Measurements from ENCODE around the gene AGPAT1.

Gene AGPAT1

GRCh38 chr6:32168807-32169591 is 6.9 kb downstream of the AGPAT1 start:
- DNase-seq (ENCODE audit: low read depth) = no peak

GRCh38 chr6:32168350-32168749 is 7.5 kb downstream of the AGPAT1 start:
- no peak for DNase-seq (ENCODE audit: low read depth)

DNA sequence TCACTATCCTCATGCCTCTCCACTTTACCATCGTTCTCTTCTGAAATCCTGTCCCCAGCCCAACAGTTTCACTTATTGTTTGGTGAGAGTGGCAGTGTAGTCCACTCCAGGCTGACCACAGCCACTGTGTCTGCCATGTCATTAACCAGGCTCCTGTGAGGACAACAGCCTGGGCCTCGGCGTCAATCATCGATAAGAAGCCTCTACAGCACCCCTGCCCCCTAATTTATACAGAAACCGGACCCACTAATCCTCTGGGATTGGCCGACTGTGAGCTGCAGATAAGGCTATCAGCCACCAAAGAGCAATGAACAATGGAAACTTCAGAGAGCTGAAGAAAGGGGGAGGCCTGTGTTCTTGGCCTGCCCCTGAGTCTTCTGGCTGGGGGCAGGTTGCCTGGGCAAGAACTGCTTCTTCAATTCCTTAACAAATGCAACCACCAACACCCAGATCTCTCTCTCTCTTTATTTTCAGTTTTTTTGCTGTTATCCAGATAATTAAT is 8.1 kb downstream of the AGPAT1 start:
- no peak for DNase-seq (ENCODE audit: low read depth)

GRCh38 chr6:32167154-32167760 is 8.6 kb downstream of the AGPAT1 start:
- no peak for DNase-seq (ENCODE audit: low read depth)

DNA sequence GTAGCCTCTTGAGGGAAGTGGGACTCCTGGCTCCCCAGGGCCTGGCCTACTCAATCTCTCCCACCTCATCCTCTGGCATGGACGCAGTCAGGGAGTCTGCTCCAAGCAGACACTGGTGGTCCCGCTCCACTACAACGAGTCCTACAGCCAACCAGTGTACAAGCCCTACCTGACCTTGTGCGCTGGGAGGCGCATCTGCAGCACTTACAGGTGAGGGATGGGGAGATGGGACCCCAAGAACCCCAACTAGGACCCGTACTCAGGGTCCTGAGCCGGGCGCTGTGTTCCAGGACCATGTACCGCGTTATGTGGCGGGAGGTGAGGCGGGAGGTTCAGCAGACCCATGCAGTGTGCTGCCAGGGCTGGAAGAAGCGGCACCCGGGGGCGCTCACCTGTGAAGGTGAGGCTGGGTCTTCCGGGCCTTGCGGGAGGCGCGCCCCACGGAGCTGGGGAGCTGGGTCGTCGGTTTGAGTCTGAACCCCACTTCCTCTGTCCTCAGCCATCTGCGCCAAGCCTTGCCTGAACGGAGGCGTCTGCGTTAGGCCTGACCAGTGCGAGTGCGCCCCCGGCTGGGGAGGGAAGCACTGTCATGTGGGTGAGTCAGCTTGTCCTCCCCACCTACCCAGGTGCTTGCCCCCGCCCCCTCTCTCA is 9.3 kb downstream of the AGPAT1 start:
- DNase-seq (ENCODE audit: low read depth) = no peak

DNA sequence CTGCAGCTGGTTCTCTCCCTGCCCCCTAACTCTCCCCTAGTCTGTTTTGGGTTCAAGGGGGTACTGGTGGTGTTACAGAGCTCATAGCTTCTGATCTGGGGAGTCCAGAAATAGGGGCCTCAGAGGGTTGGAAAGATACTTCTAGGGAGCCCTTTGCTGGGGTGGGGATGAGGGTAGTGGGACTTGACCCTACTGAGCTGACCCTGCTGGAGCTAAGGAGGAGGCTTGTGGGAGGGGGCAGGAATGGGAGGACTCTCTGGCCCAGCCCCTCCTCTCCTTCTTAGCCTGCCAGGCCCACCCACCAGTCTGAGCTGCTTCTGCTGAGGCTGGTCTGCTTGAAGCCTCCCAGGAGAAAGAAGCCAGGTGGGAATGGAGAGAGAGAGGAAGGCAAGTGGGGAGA is 11.6 kb downstream of the AGPAT1 start, which contains the start of gene EGFL8:
Gene EGFL8 (plus strand): TSS at position 301 of the 400 bp plus-strand sequence. CDS start 1,571 bp downstream, outside the sequence.
- no peak for DNase-seq (ENCODE audit: low read depth)

DNA sequence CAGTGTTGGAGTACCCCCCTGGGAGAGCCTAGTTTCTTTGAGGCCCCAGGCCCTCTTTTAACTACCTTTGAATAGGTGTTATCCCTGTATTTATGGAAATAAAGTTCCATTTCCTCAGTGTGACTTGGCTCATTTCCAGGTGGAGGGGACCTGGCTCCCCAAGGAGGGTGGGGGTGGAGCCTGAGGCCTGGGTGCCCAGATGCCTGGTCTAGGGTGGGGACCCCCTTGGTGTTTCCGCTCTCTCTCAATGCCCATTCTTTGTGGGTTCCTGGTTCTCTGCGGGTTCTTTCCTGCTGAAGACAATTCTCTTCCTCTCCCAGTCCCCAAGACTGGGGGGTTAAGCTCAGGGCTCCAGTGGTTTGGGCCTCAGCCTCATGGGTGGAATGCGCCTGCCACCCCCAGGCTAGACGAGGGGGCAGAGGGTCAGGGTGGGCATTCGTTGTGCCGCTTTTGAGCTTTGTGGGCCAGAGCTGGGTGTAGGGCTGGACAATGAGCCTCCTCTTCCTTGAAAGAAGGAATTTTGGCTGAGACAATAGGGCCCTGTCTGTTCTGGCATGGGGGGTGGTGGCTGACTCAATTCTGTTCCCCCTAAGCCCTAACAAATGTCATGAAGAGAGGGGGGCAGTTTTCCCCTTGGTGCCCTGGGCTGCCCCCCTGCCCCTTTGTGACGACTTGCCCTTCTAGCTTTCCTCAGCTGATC is 12.2 kb downstream of the AGPAT1 start:
- DNase-seq (ENCODE audit: low read depth) = no peak

DNA sequence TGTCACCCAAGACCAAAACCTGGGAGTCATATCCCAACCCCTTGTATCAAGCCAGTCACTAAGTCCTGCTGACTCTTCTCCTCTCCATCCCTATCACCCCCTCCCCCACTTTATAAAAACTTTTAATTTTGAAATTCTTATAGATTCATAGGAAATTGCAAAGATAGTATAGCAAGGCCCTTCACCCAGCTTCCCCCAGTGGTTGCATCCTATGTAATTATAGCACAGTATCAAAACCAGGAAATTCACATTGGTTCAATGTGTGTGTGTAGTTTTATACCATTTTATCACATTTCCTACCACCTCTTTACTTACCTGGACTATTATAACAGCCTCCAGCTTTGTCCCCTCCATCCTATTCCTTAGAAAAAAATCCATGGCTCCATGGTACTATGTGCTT is 17.8 kb downstream of the AGPAT1 start:
- DNase-seq (ENCODE audit: low read depth) = no peak

DNA sequence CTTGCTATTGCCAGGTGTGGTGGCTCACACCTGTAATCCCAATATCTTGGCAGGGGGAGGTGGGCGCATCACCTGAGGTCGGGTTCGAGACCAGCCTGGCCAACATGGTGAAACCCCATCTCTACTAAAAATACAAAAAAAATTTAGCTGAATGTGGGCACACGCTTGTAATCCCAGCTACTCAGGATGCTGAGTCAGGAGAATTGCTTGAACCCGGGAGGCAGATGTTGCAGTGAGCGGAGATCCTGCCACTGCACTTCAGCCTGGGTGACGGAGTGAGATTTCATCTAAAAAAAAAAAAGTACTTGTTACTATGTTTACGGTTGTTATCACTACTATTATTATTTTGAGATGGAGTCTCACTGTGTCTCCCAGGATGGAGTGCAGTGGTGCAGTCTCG is 19.0 kb downstream of the AGPAT1 start:
- no peak for DNase-seq (ENCODE audit: low read depth)

DNA sequence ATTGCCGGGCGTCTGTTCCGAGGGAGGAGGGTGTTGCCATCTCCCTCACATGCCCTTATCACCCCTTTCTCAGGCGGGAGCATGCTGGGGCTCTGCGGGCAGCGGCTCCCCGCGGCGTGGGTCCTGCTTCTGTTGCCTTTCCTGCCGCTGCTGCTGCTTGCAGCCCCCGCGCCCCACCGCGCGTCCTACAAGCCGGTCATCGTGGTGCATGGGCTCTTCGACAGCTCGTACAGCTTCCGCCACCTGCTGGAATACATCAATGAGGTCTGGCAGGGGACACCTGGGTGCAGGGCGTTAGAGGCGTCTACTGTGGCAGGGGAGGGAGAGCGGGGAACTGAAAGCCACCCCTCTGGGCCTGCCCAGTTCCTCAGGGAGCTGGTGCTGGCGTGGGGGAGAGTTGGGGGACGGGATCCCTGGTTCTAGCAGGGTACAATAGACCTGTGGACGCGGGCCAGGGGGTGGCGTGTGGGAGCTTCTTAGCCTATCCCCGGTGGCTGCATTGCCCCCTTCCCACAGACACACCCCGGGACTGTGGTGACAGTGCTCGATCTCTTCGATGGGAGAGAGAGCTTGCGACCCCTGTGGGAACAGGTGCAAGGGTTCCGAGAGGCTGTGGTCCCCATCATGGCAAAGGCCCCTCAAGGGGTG is 21.2 kb downstream of the AGPAT1 start:
- no peak for DNase-seq (ENCODE audit: low read depth)

DNA sequence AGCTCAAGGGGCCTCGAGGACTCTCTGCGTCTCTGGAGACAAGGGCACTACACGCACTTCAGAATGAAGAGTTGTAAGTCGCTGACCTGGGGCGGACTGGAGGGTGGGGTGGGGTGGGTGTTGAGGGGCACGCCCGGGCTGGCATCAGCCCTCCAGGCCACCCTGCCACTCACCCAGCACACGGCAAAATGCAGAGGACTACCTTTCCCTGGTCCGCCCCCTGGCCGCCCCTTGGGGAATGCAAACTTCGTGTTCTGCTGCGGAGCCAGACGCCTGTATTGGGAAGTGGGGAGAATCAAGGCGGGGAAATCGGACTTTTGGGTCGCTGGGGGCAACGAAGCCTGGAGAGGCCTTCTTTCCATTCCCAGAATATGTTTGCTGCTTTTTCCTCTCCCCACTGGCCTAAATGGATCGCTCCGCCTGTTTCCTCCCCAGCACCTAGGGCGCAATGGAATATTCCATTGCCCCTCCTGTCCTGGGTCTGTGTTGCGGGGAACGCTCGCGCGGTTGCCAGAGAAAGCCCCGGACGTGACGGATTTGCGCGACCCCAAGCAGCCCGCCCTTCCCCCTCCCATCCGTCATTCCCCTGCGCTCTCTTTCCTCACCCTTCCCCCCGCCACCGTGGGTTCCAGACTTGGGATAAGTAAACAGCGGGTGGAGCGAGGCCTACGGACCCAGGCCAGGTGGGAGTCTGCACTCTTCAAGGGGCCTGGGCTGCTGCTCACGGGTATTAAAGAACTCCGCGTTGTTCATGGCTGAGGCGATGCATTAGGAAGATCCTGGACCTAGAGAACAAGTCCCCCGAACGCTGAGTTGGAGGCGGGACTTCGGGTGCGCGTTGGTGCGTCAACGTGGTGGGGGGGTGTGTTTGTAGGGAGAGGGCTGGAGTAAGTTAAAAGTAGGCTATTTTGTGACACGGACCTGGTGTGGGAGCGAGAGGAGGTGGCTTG is 22.0 kb downstream of the AGPAT1 start, which contains the start of gene PPT2:
Gene PPT2 (plus strand): TSS at position 578 of the 950 bp plus-strand sequence. CDS start 454 bp downstream, outside the sequence.
- DNase-seq (ENCODE audit: low read depth) = peak; percentile 73

DNA sequence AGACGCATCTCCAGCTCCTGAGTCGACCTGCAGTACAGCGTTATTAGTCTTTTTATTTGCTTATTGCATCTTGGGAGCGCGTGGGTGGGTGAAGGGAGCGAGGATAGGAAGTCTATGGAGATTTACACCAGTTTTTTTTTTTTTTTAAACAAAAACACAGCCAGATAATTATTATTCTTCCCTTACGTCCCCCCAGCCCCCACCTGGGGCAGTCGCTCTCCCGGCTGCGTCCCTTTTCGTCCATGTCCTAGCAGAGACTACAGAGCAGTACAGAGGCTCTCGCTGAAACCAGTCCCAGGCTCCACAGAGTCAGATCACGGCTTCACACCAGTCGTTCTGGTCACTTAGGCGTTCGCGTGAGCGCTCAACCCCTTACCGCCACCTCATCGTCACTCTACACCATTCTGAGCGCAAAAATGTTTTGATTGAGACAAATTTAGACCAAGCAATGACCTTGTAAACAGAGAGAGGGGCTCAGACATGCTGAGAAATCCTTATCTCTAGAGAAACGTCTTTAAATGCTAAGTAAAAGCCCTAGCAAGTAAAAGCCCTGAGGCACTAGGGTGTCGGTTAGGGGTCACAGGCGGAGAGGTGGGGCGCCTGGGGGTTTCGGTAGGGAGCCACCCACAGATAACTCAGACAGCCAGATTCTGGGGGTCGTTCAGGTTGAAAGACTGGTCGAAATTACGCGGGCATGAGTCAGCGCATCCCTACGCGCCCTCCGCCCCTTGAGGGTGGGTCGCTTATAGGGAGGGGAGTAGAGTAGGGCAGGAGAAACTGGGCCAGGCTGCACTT is 22.9 kb downstream of the AGPAT1 start:
- DNase-seq (ENCODE audit: low read depth) = no peak

GRCh38 chr6:32151863-32152768 is 23.8 kb downstream of the AGPAT1 start, which contains the start of gene PRRT1:
Gene PRRT1 (minus strand): TSS chr6:32151939. CDS start chr6:32151827, 112 bp downstream.
- DNase-seq (ENCODE audit: low read depth) = no peak

- no peak for DNase-seq (ENCODE audit: low read depth)
Observed at GRCh38 chr6:32151181-32151862, 24.6 kb downstream of the AGPAT1 start.

DNA sequence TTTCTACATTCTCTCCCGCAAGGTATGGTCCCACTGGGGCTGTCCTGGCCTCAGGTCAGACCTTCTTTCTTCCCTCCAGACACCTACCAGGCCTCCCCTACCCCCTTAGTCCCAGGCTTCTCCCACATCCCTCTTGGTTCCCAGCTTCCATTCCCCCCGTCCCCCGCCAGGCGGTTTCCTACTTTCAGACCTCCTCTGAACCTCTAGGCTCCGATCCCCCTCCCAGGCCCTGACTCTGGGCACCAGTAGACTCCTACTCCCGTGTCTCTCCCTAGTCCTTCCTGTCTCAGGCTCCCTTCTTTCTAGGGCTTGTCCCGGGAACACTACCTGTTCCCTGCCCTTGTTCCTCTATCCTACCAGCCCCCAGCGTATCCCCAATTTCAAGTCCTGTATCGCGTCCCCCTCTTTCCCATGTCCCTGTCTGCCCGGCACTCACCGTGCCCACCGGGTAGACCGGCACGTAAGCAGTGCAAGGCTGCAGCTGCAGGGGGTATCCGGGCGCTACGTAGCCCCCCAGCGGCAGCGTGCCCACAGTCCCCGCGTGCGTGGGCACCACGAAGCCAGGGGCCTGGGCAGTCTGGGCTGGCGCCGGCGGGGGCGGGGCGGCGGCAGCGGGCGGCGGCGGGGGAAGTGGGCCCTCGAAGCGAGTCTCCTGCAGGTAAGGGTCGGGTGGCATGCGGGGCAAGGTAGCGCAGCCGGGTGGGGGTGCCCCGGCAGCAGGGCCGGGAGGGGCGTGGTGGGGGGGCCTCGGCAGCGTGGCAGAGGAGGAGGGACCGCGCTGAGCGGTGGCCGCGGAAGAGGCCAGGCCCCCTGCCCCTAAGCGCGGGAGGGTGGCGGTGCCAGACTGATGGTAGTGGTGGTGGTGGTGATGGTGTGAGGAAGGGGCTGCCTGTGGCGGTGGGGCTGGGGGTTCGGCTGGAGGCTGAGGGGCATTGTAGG is 25.7 kb downstream of the AGPAT1 start:
- DNase-seq (ENCODE audit: low read depth) = no peak

- no peak for DNase-seq (ENCODE audit: low read depth)
Observed at GRCh38 chr6:32149092-32149755, 26.7 kb downstream of the AGPAT1 start.
